NK-92 (cell line): ENCODE measurements around the gene IRX3.
"Not testable (repeated sequence)": the region's sequence is repeated elsewhere in the genome, so short reads cannot be mapped to it uniquely, and the experiment has no call there.

ENCODE experiments used
- DNase-seq: peaks from one replicate; lab custom pipeline; 2025; ENCODE audit not compliant: unreplicated experiment; lab: John Stamatoyannopoulos, UW

The IRX3 gene

GRCh38 chr16:54277845-54278703 is 8.5 kb downstream of the IRX3 start:
- no peak for DNase-seq

GRCh38 chr16:54275956-54276355 is 10.6 kb downstream of the IRX3 start:
- DNase-seq = no peak

- DNase-seq = no peak
Measured at GRCh38 chr16:54273566-54273965, 13.0 kb downstream of the IRX3 start.

GRCh38 chr16:54270711-54271110 is 15.9 kb downstream of the IRX3 start:
- DNase-seq = no peak

- DNase-seq = no peak
Measured at GRCh38 chr16:54269461-54269860, 17.1 kb downstream of the IRX3 start.

- DNase-seq = no peak
Measured at GRCh38 chr16:54268766-54269165, 17.8 kb downstream of the IRX3 start.

GRCh38 chr16:54268340-54268739 is 18.2 kb downstream of the IRX3 start:
- DNase-seq = no peak

- DNase-seq = no peak
Measured at GRCh38 chr16:54266363-54266955, 20.1 kb downstream of the IRX3 start.

- DNase-seq = no peak
Measured at GRCh38 chr16:54265575-54266107, 20.9 kb downstream of the IRX3 start.

- no peak for DNase-seq
Measured at GRCh38 chr16:54253118-54253517, 33.5 kb downstream of the IRX3 start.

- DNase-seq = no peak
Measured at GRCh38 chr16:54248863-54249710, 37.5 kb downstream of the IRX3 start.

- DNase-seq = not testable (repeated sequence)
Measured at GRCh38 chr16:54247705-54248104, 38.9 kb downstream of the IRX3 start.

- DNase-seq = no peak
Measured at GRCh38 chr16:54246454-54246821, 40.1 kb downstream of the IRX3 start.

GRCh38 chr16:54245788-54246453 is 40.7 kb downstream of the IRX3 start:
- no peak for DNase-seq

- no peak for DNase-seq
Measured at GRCh38 chr16:54244061-54244886, 42.3 kb downstream of the IRX3 start.

- no peak for DNase-seq
Measured at GRCh38 chr16:54243202-54243601, 43.4 kb downstream of the IRX3 start.

- no peak for DNase-seq
Measured at GRCh38 chr16:54242199-54242598, 44.4 kb downstream of the IRX3 start.

- no peak for DNase-seq
Measured at GRCh38 chr16:54241525-54241924, 45.1 kb downstream of the IRX3 start.

- no peak for DNase-seq
Measured at GRCh38 chr16:54240271-54241129, 46.1 kb downstream of the IRX3 start.
